ENCODE data around the gene UBE2G1. TPM values are rescaled to one million over a fixed set of nuclear protein-coding genes. Genes with fewer than 3 reads are reported as not detected.
A peak's percentile ranks its signal among the peaks of the same experiment; 100 is the strongest.

The UBE2G1 gene
- total and polyA plus RNA-seq, 2 of the 13 experiments (the other 11 are each of a cell fraction or from before 2014, with no cell fraction given) = 27.9 to 42.6 TPM

- TF ChIP-seq ZNF704 (CRISPR knock-in tag; IDR thresholded peaks at IDR 0.05; ENCODE audit: borderline replicate concordance) (no peak), ZNF292 (CRISPR knock-in tag; IDR thresholded peaks at IDR 0.05; ENCODE audit: borderline replicate concordance, low read depth) (no peak), KLF15 (CRISPR knock-in tag; IDR thresholded peaks at IDR 0.05; ENCODE audit: borderline replicate concordance) (no peak), TFDP2 (CRISPR knock-in tag; IDR thresholded peaks at IDR 0.05) (no peak), ZNF558 (CRISPR knock-in tag; IDR thresholded peaks at IDR 0.05; ENCODE audit: borderline replicate concordance) (no peak), ZNF251 (CRISPR knock-in tag; IDR thresholded peaks at IDR 0.05) (no peak), NR2F6 (IDR thresholded peaks at IDR 0.05) (peak; percentile 68), NR2F6 (CRISPR knock-in tag; IDR thresholded peaks at IDR 0.05) (peak; percentile 78), ZHX2 (IDR thresholded peaks at IDR 0.05; ENCODE audit: low read depth) (no peak), ZHX2 (CRISPR knock-in tag; IDR thresholded peaks at IDR 0.05; ENCODE audit: borderline replicate concordance) (no peak), NR2C2 (CRISPR knock-in tag; IDR thresholded peaks at IDR 0.05; ENCODE audit: borderline replicate concordance) (no peak), ZNF790 (CRISPR knock-in tag; IDR thresholded peaks at IDR 0.05; ENCODE audit: borderline replicate concordance) (no peak), FOSL1 (CRISPR knock-in tag; IDR thresholded peaks at IDR 0.05; ENCODE audit: borderline replicate concordance) (no peak), ZNF44 (CRISPR knock-in tag; IDR thresholded peaks at IDR 0.05) (no peak), GPBP1L1 (CRISPR knock-in tag; IDR thresholded peaks at IDR 0.05) (no peak), ZNF878 (CRISPR knock-in tag; IDR thresholded peaks at IDR 0.05) (no peak), ZNF883 (CRISPR knock-in tag; IDR thresholded peaks at IDR 0.05; ENCODE audit: not compliant biosample characterization) (no peak), NCOA2 (CRISPR knock-in tag; IDR thresholded peaks at IDR 0.05) (peak; percentile 62; the same call in 1 of the 2 replicates)
These were observed 56.0 kb downstream of the UBE2G1 start (continued) for GRCh38 chr17:4310354-4311060.

All from HepG2 (cell line).